Lower leg skin (tissue), 4 donors: ENCODE data around the gene DDX5. TPM values are rescaled to one million over a fixed set of nuclear protein-coding genes. Genes with fewer than 3 reads are reported as not detected.
"Not testable (repeated sequence)": the region's sequence is repeated elsewhere in the genome, so short reads cannot be mapped to it uniquely, and the experiment has no call there.

Source experiments
- DNase-seq, 2 donors: peaks; one replicate each; pipeline ENCODE4 v3.0.0-alpha.2; 2019; ENCODE audit warnings: low spot score in 2 of 2
- H3K4me3 ChIP-seq: fragments of 200-600 bp; sonication (generic); 2 replicates; pipeline ENCODE4 v1.5.1; 2017; ENCODE audit warnings: mild to moderate bottlenecking, low read depth; ENCODE audit not compliant: poor library complexity, severe bottlenecking
- CTCF ChIP-seq, 3 donors: fragments of 450-650 bp; IDR thresholded peaks; one replicate each; pipeline ENCODE4 v1.5.1; 2016; ENCODE audit warnings: antibody characterized with exemption in 3 of 3, mild to moderate bottlenecking in 3 of 3, moderate library complexity in 2 of 3
- POLR2A ChIP-seq, 2 donors: fragments of 450-650 bp; IDR thresholded peaks; one replicate each; pipeline ENCODE4 v1.6.1; 2016 to 2017; ENCODE audit warnings: antibody characterized with exemption in 2 of 2, mild to moderate bottlenecking in 1 of 2, moderate library complexity in 1 of 2
- WGBS, 2 donors: methylation state at CpG; one replicate each; pipeline ENCODE4 v1.1.5; 2018; 5-methylcytosine and 5-hydroxymethylcytosine counted together
- intact Hi-C: fragments of 100-400 bp; cut with DNase I; formaldehyde crosslinking; loops from one replicate; pipeline ENCODE4 v1.15.0; 2023; ENCODE audit warnings: low total_unique reads
- total RNA-seq, 4 donors: library from RNA; depleted of rRNA; stranded (reverse); fragments of >200 nt; gene quantifications; one replicate each; pipeline ENCODE4 v1.1.0, GENCODE V29; 2016

Gene DDX5
- total RNA-seq, 4 donors from 2014 or later, result 497 to 985 (median 764) TPM

- WGBS, 2 donors, result 59 to 63% methylated on average over 9 of the region's 9 CpGs
- H3K4me3 ChIP-seq, result no peak overlapping the region
- no peak for DNase-seq
- TF ChIP-seq CTCF (IDR thresholded peaks at IDR 0.05), result no peak
- no peak for TF ChIP-seq POLR2A (IDR thresholded peaks at IDR 0.05)
- intact Hi-C loops, result no loop called here
Observed at GRCh38 chr17:64466019-64466735, 39.9 kb downstream of the DDX5 start.

- intact Hi-C loops, result no loop called here
- WGBS, 2 donors, result 67 to 75% methylated on average over 6 of the region's 6 CpGs
- H3K4me3 ChIP-seq, result no peak overlapping the region
- DNase-seq, result no peak
- TF ChIP-seq CTCF (IDR thresholded peaks at IDR 0.05) (no peak), POLR2A (IDR thresholded peaks at IDR 0.05) (no peak)
Observed at GRCh38 chr17:64461788-64462187, 44.3 kb downstream of the DDX5 start.

GRCh38 chr17:64460955-64461354 lies 45.1 kb downstream of the DDX5 start:
- TF ChIP-seq CTCF (IDR thresholded peaks at IDR 0.05) (no peak), POLR2A (IDR thresholded peaks at IDR 0.05) (no peak)
- no peak overlapping the region for H3K4me3 ChIP-seq
- intact Hi-C loops, result no loop called here
- no peak for DNase-seq
- 60 to 65% methylated on average over 8 of the region's 8 CpGs for WGBS, 2 donors

GRCh38 chr17:64459818-64460217 lies 46.3 kb downstream of the DDX5 start:
- WGBS, 2 donors, result 98 to 99% methylated on average over 7 of the region's 7 CpGs
- intact Hi-C loops, DNase-seq, H3K4me3 ChIP-seq: not testable (repeated sequence)

GRCh38 chr17:64459284-64459747 lies 46.8 kb downstream of the DDX5 start:
- TF ChIP-seq CTCF (IDR thresholded peaks at IDR 0.05) (no peak), POLR2A (IDR thresholded peaks at IDR 0.05) (no peak)
- H3K4me3 ChIP-seq, result no peak overlapping the region
- whole genome bisulfite sequencing, 2 donors, result 81 to 87% methylated on average over 6 of the region's 6 CpGs
- no peak for DNase-seq
- intact Hi-C loops, result no loop called here

- 84 to 88% methylated on average over 8 of the region's 8 CpGs for WGBS, 2 donors
- intact Hi-C loops, result no loop called here
- no peak for DNase-seq
Observed at GRCh38 chr17:64458756-64459155, 47.3 kb downstream of the DDX5 start.

More at GRCh38 chr17:64458756-64459155, 47.3 kb downstream of the DDX5 start:
- TF ChIP-seq POLR2A (IDR thresholded peaks at IDR 0.05) (no peak), CTCF (IDR thresholded peaks at IDR 0.05) (no peak)
- H3K4me3 ChIP-seq, result no peak overlapping the region
